B cell (primary cell): Measurements from ENCODE around the gene ADIG.
"Not testable (repeated sequence)": the region's sequence is repeated elsewhere in the genome, so short reads cannot be mapped to it uniquely, and the experiment has no call there.

Experiments
- CTCF ChIP-seq: fragments of 200-600 bp; IDR thresholded peaks from one replicate; pipeline ENCODE4 v1.8.0; 2022; ENCODE audit warnings: antibody characterized with exemption, mild to moderate bottlenecking
- EZH2 ChIP-seq: IDR thresholded peaks from 2 replicates; pipeline ENCODE4 v1.6.1; 2012; ENCODE audit warnings: borderline replicate concordance, low read depth, mild to moderate bottlenecking, moderate library complexity, low read length; ENCODE audit not compliant: insufficient read depth, poor library complexity, severe bottlenecking

GRCh38 chr20:38594281-38594680, 13.3 kb downstream of the ADIG start:
- TF ChIP-seq CTCF, EZH2: not testable (repeated sequence)
